K562 (cell line): Measurements from ENCODE around the gene BAIAP2L2. TPM values are rescaled to one million over a fixed set of nuclear protein-coding genes. Genes with fewer than 3 reads are reported as not detected.

Experiments
- ATAC-seq: fragments of 200-7000 bp; cut with Tn5 transposase; 3 replicates; pipeline ENCODE4 v1.9.1; 2020; ENCODE audit warnings: moderate library complexity
- BruUV-seq: library from RNA; stranded (reverse); fragments of 400-500 nt; replicated peaks from 2 replicates; lab custom pipeline; 2021; lab: Mats Ljungman, UMichigan
- CTCF ChIA-PET: fragments of 300-600 bp; formaldehyde crosslinking; extraction: SDS; loops from one replicate; lab custom pipeline; 2021; ENCODE audit warnings: low intra/inter-chr PET ratio; lab: Yijun Ruan, JAX
- POLR2A ChIA-PET: fragments of 300-600, 350-650 bp; sonication (Branson Sonifier 250); formaldehyde crosslinking; extraction: SDS; loops from one replicate; lab custom pipeline; 2021; ENCODE audit warnings: antibody characterized with exemption, inconsistent platforms; lab: Yijun Ruan, JAX
- DNase-seq, 4 experiments: peaks; one replicate each; pipeline versions ENCODE4 v3.0.0 to v3.0.0-alpha.2; 2011 to 2018; ENCODE audit warnings: low spot score in 3 of 4, mixed read lengths in 3 of 4; ENCODE audit errors: extremely low read depth in 1 of 4
- FAIRE-seq: peaks from 2 replicates; lab custom pipeline; 2011; peaks lifted over from hg19 to GRCh38; lab: Jason Lieb, UNC
- H2AFZ ChIP-seq: 2 replicates; pipeline ENCODE4 v1.6.0; 2011; ENCODE audit warnings: low read depth, low read length, control low read depth, inconsistent platforms
- H3K27ac ChIP-seq: fragments of 200-600 bp; 3 replicates; pipeline ENCODE4 v1.8.0; 2011; ENCODE audit warnings: low read depth, mild to moderate bottlenecking, control low read depth, inconsistent platforms, low read length, moderate library complexity, mixed read lengths; ENCODE audit errors: extremely low read depth
- H3K27me3 ChIP-seq, 2 experiments: fragments of 300-600 bp in 1 of 2; 2 replicates in 1 of 2; 3 replicates in 1 of 2; pipeline versions ENCODE4 v1.6.0 to v1.8.0; 2011; ENCODE audit warnings: inconsistent platforms in 2 of 2, low read length in 2 of 2, mild to moderate bottlenecking in 1 of 2, mixed read lengths in 1 of 2, moderate library complexity in 1 of 2; ENCODE audit not compliant: control insufficient read depth in 2 of 2, insufficient read depth in 2 of 2
- H3K36me3 ChIP-seq: fragments of 300-600 bp; 3 replicates; pipeline ENCODE4 v1.8.0; 2011; ENCODE audit warnings: mild to moderate bottlenecking, low read length, inconsistent platforms; ENCODE audit not compliant: control insufficient read depth, insufficient read depth
- H3K4me1 ChIP-seq, 2 experiments: fragments of 200-600 bp in 1 of 2; replicated peaks in 1 of 2; 2 replicates in 1 of 2; 3 replicates in 1 of 2; pipeline versions ENCODE4 v1.5.1 to v1.8.0; 2011; ENCODE audit warnings: inconsistent platforms in 2 of 2, low read length in 2 of 2, mild to moderate bottlenecking in 1 of 2, mixed read lengths in 1 of 2, moderate library complexity in 1 of 2; ENCODE audit not compliant: control insufficient read depth in 2 of 2, insufficient read depth in 2 of 2
- H3K4me2 ChIP-seq: 2 replicates; pipeline ENCODE4 v1.6.1; 2011; ENCODE audit warnings: low read length, control low read depth, inconsistent platforms, mixed read lengths; ENCODE audit not compliant: insufficient read depth
- H3K4me3 ChIP-seq: fragments of 200-600 bp; sonication (generic), shearing (Covaris generic); 2 replicates; pipeline ENCODE4 v1.5.1; 2016; ENCODE audit warnings: control low read depth, inconsistent platforms
- H3K79me2 ChIP-seq: fragments of 200-600 bp; 3 replicates; pipeline ENCODE4 v1.8.0; 2011; ENCODE audit warnings: low read length, inconsistent platforms; ENCODE audit not compliant: control insufficient read depth, insufficient read depth
- H3K9ac ChIP-seq, 2 experiments: 2 replicates each; pipeline versions ENCODE4 v1.6.0 to v1.6.1; 2011; ENCODE audit warnings: low read depth in 2 of 2, low read length in 2 of 2, control low read depth in 1 of 2, inconsistent platforms in 1 of 2, mild to moderate bottlenecking in 1 of 2, mixed read lengths in 1 of 2; ENCODE audit not compliant: insufficient read depth in 1 of 2
- H3K9me1 ChIP-seq: one replicate; pipeline ENCODE4 v1.6.0; 2011; ENCODE audit warnings: inconsistent platforms, mild to moderate bottlenecking, low read length, moderate library complexity; ENCODE audit not compliant: control insufficient read depth, insufficient read depth
- H3K9me3 ChIP-seq: replicated peaks from 2 replicates; pipeline ENCODE4 v1.5.1; 2011; ENCODE audit warnings: low read depth, low read length, inconsistent platforms; ENCODE audit not compliant: control insufficient read depth, insufficient read depth
- H4K20me1 ChIP-seq: replicated peaks from 2 replicates; pipeline ENCODE4 v1.6.1; 2011; ENCODE audit warnings: low read length, inconsistent platforms, mixed read lengths; ENCODE audit not compliant: control insufficient read depth, insufficient read depth
- CTCF ChIP-seq, 3 experiments: IDR thresholded peaks in 2 of 3; conservative IDR thresholded peaks in 1 of 3; 2 replicates each; pipeline ENCODE4 v1.5.1; 2011 to 2012; ENCODE audit warnings: low read length in 3 of 3, mild to moderate bottlenecking in 3 of 3, control low read depth in 2 of 3, improper control_type of control experiment in 1 of 3, inconsistent platforms in 1 of 3, low read depth in 1 of 3, mixed read lengths in 1 of 3, moderate library complexity in 1 of 3; ENCODE audit not compliant: insufficient read depth in 2 of 3
- E2F6 ChIP-seq, 2 experiments: IDR thresholded peaks; 2 replicates each; pipeline ENCODE4 v1.6.1; 2011; ENCODE audit warnings: borderline replicate concordance in 1 of 2, control low read depth in 1 of 2, low read depth in 1 of 2, low read length in 1 of 2, mild to moderate bottlenecking in 1 of 2, mixed read lengths in 1 of 2, moderate library complexity in 1 of 2; ENCODE audit not compliant: insufficient read depth in 1 of 2, insufficient read length in 1 of 2, poor library complexity in 1 of 2, severe bottlenecking in 1 of 2; ENCODE audit errors: extremely low read depth in 1 of 2
- ERF ChIP-seq: fragments of 450-650 bp; formaldehyde crosslinking; IDR thresholded peaks from 2 replicates; pipeline ENCODE4 v1.4.0; 2020; ENCODE audit warnings: mild to moderate bottlenecking, mixed read lengths
- ESRRA ChIP-seq: fragments of 450-650 bp; IDR thresholded peaks from 2 replicates; pipeline ENCODE4 v1.6.1; 2014; ENCODE audit warnings: low read depth, mild to moderate bottlenecking, moderate library complexity, borderline replicate concordance
- ZNF140 ChIP-seq: fragments of 250-450 bp; sonication (Bioruptor Pico); IDR thresholded peaks from 2 replicates; pipeline ENCODE4 v1.8.0; 2021; ENCODE audit warnings: moderate library complexity, mild to moderate bottlenecking, inconsistent platforms
- ZNF57 ChIP-seq: fragments of 450-650 bp; formaldehyde crosslinking; IDR thresholded peaks from 2 replicates; pipeline ENCODE4 v1.4.0; 2020; ENCODE audit warnings: mild to moderate bottlenecking, moderate library complexity
- ZNF696 ChIP-seq: fragments of 250-450 bp; sonication (Bioruptor Pico); conservative IDR thresholded peaks from 2 replicates; pipeline ENCODE4 v1.4.0; 2020; ENCODE audit warnings: mild to moderate bottlenecking, moderate library complexity
- ZNF699 ChIP-seq: fragments of 250-450 bp; sonication (Bioruptor Pico); IDR thresholded peaks from 2 replicates; pipeline ENCODE4 v1.8.0; 2021; ENCODE audit warnings: mild to moderate bottlenecking, moderate library complexity; ENCODE audit not compliant: insufficient replicate concordance
- WGBS: fragments of 100-300 bp; shearing (Covaris generic); methylation state at CpG from one replicate; pipeline ENCODE4 v1.1.6; 2016; ENCODE audit warnings: low coverage, mixed read lengths; ENCODE audit not compliant: insufficient coverage; ENCODE audit errors: missing lambda C conversion rate; 5-methylcytosine and 5-hydroxymethylcytosine counted together
- in situ Hi-C: fragments of 300-500 bp; cut with MboI; formaldehyde crosslinking; loops from 4 replicates; pipeline ENCODE4 v1.15.0; 2018; ENCODE audit warnings: inconsistent platforms, mixed read lengths
- intact Hi-C: fragments of 100-400 bp; cut with micrococcal nuclease; formaldehyde crosslinking; loops from 2 replicates; pipeline ENCODE4 v1.14.2; 2022
- polyA plus RNA-seq, 8 experiments: library from polyadenylated mRNA; depleted of rRNA in 4 of 8; stranded (reverse) in 5 of 8; unstranded in 3 of 8; fragments of >200 nt; fragmentation: Nextera tagmentation in 2 of 8; fragmentation: Illumina TruSeq in 1 of 8; extraction: Ambion mirVana in 2 of 8; extraction: Trizol in 1 of 8; gene quantifications; 2 replicates each; pipeline versions ENCODE4 v1.2.1 to v1.2.3, GENCODE V29; 2011 to 2014; ENCODE audit warnings: inconsistent platforms in 1 of 8, missing spikeins in 1 of 8
- total RNA-seq, 7 experiments: library from RNA; depleted of rRNA in 6 of 7; stranded (reverse); fragments of >200 nt in 6 of 7; fragmentation: Illumina TruSeq in 2 of 7; extraction: Trizol in 2 of 7; gene quantifications; 2 replicates each; pipeline versions ENCODE4 v1.2.1 to v1.2.3, GENCODE V29; 2011 to 2021; ENCODE audit warnings: low replicate concordance in 1 of 7

The BAIAP2L2 gene
- total and polyA plus RNA-seq, 9 of the 15 experiments (the other 6 are each of a cell fraction or from before 2014, with no cell fraction given): 0.04 to 0.22 (median 0.07) TPM; not detected in 4

GRCh38 chr22:38066381-38067027 is 44.0 kb downstream of the BAIAP2L2 start:
- H3K79me2 ChIP-seq: no peaks in the 10 kb centered on the region
- POLR2A ChIA-PET: interaction anchor here (0.6 kb wide), 2 partner anchors 12 to 377 kb away, joined by 3 read pairs; no protein-coding TSS in a partner anchor
- BruUV-seq: no TSS peak
- FAIRE-seq: no peak
- CTCF ChIA-PET: interaction anchor here (0.6 kb wide), 1 partner anchor 201 kb away, joined by 3 read pairs; no protein-coding TSS in a partner anchor
- in situ Hi-C loops: loop anchor here (10.0 to 25.0 kb wide), 3 partner anchors 288 to 946 kb away; partner anchors contain the start of genes APOBEC3C and APOBEC3D
- H3K9me3 ChIP-seq: no peaks in the 10 kb centered on the region
- H3K27me3 ChIP-seq: no peaks in the 10 kb centered on the region
- no peak overlapping the region for H3K27ac ChIP-seq
- no peak overlapping the region; a peak in 1 of 4 replicates for H3K9ac ChIP-seq
- no peak overlapping the region for H3K4me2 ChIP-seq
- H3K9me1 ChIP-seq: no peaks in the 10 kb centered on the region
- H2AFZ ChIP-seq: no peak overlapping the region
- no peak overlapping the region for H3K4me3 ChIP-seq
- ATAC-seq: no peak
- no peaks in the 10 kb centered on the region for H3K36me3 ChIP-seq
- H4K20me1 ChIP-seq: no peaks in the 10 kb centered on the region
- peaks cover 0 to 10% of the 10 kb centered on the region in 2 experiments; a peak in 2 of 5 replicates for H3K4me1 ChIP-seq
- no peak for DNase-seq
- intact Hi-C loops: no loop called here
- 53% methylated on average over 9 of the region's 13 CpGs for WGBS
- no peak for TF ChIP-seq E2F6 (IDR thresholded peaks at IDR 0.05; ENCODE audit: borderline replicate concordance in 1 of 2, extremely low read depth in 1 of 2, insufficient read depth in 1 of 2, insufficient read length in 1 of 2, low read depth in 1 of 2, low read length in 1 of 2, poor library complexity in 1 of 2, severe bottlenecking in 1 of 2)
- no peak for TF ChIP-seq ESRRA
- TF ChIP-seq CTCF (IDR thresholded peaks at IDR 0.05 in 2 of 3, conservative IDR thresholded peaks at IDR 0.05 in 1 of 3; ENCODE audit: insufficient read depth in 2 of 3, low read depth in 1 of 3, low read length in 3 of 3): 0 out of 6 replicates have a peak, but pooled peaks of 1 of the 3 experiments have one; percentile 8
- no peak for TF ChIP-seq ZNF57 (CRISPR knock-in tag)
- TF ChIP-seq ZNF140: no peak
- no peak for TF ChIP-seq ZNF696 (CRISPR knock-in tag)
- TF ChIP-seq ERF (CRISPR knock-in tag): no peak
- no peak for TF ChIP-seq ZNF699 (CRISPR knock-in tag)
